ENCODE measurements around the gene GALNT16.

GALNT16 gene

GRCh38 chr14:69374235-69374634, 114.3 kb downstream of the GALNT16 start:
- H3K79me2 ChIP-seq (ENCODE audit: low read length), result no peaks in the 10 kb centered on the region
- H3K9me3 ChIP-seq (replicated peaks; ENCODE audit: insufficient read depth, low read length), result no peaks in the 10 kb centered on the region
- no peaks in the 10 kb centered on the region for H4K20me1 ChIP-seq (ENCODE audit: insufficient read depth, low read length)
- H3K27ac ChIP-seq (ENCODE audit: low read length), result no peak overlapping the region
- no peaks in the 10 kb centered on the region for H3K9me2 ChIP-seq (replicated peaks; ENCODE audit: insufficient read depth, low read length)
- H3F3A ChIP-seq (ENCODE audit: insufficient read depth, low read length), result no peaks in the 10 kb centered on the region
- no peaks in the 10 kb centered on the region for H3K36me3 ChIP-seq (replicated peaks; ENCODE audit: insufficient read depth, low read length)
- TF ChIP-seq EZH2 (optimal IDR thresholded peaks at IDR 0.05; ENCODE audit: low read depth, low read length) (no peak), CTCF (IDR thresholded peaks at IDR 0.05; ENCODE audit: low read length) (no peak)
- no peak for DNase-seq
- H3K4me2 ChIP-seq (ENCODE audit: low read depth, low read length), result no peak overlapping the region
- no peak overlapping the region for H2AFZ ChIP-seq (ENCODE audit: low read length)
- H3K4me1 ChIP-seq (ENCODE audit: low read length), result no peaks in the 10 kb centered on the region
- H3K4me3 ChIP-seq (ENCODE audit: low read length), result no peak overlapping the region
- H3K27me3 ChIP-seq (replicated peaks; ENCODE audit: insufficient read depth, low read length), result no peaks in the 10 kb centered on the region
- H3K9ac ChIP-seq (ENCODE audit: low read length), result no peak overlapping the region

GRCh38 chr14:69375182-69375581, 115.2 kb downstream of the GALNT16 start:
- H3K9me2 ChIP-seq (replicated peaks; ENCODE audit: insufficient read depth, low read length), result no peaks in the 10 kb centered on the region
- TF ChIP-seq EZH2 (optimal IDR thresholded peaks at IDR 0.05; ENCODE audit: low read depth, low read length) (no peak), CTCF (IDR thresholded peaks at IDR 0.05; ENCODE audit: low read length) (no peak), EZH2phosphoT487 (IDR thresholded peaks at IDR 0.05; ENCODE audit: low read length) (no peak)
- H3K4me3 ChIP-seq (ENCODE audit: low read length), result no peak overlapping the region
- no peaks in the 10 kb centered on the region for H3K27me3 ChIP-seq (replicated peaks; ENCODE audit: insufficient read depth, low read length)
- H3K27ac ChIP-seq (ENCODE audit: low read length), result no peak overlapping the region
- H3K36me3 ChIP-seq (replicated peaks; ENCODE audit: insufficient read depth, low read length), result no peaks in the 10 kb centered on the region
- no peak overlapping the region for H2AFZ ChIP-seq (ENCODE audit: low read length)
- no peaks in the 10 kb centered on the region for H3K9me3 ChIP-seq (replicated peaks; ENCODE audit: insufficient read depth, low read length)
- H3F3A ChIP-seq (ENCODE audit: insufficient read depth, low read length), result no peaks in the 10 kb centered on the region
- no peaks in the 10 kb centered on the region for H4K20me1 ChIP-seq (ENCODE audit: insufficient read depth, low read length)
- H3K79me2 ChIP-seq (ENCODE audit: low read length), result 0 out of 2 replicates have a peak, but pooled peaks cover 3% of the 10 kb centered on the region
- no peak overlapping the region for H3K4me2 ChIP-seq (ENCODE audit: low read depth, low read length)
- no peak overlapping the region for H3K9ac ChIP-seq (ENCODE audit: low read length)
- no peak for DNase-seq
- no peaks in the 10 kb centered on the region for H3K4me1 ChIP-seq (ENCODE audit: low read length)

GRCh38 chr14:69375722-69376121, 115.8 kb downstream of the GALNT16 start:
- H2AFZ ChIP-seq (ENCODE audit: low read length), result no peak overlapping the region
- no peaks in the 10 kb centered on the region for H3K4me1 ChIP-seq (ENCODE audit: low read length)
- H3F3A ChIP-seq (ENCODE audit: insufficient read depth, low read length), result no peaks in the 10 kb centered on the region
- H4K20me1 ChIP-seq (ENCODE audit: insufficient read depth, low read length), result no peaks in the 10 kb centered on the region
- H3K27ac ChIP-seq (ENCODE audit: low read length), result no peak overlapping the region
- TF ChIP-seq EZH2 (optimal IDR thresholded peaks at IDR 0.05; ENCODE audit: low read depth, low read length) (no peak), EZH2phosphoT487 (IDR thresholded peaks at IDR 0.05; ENCODE audit: low read length) (no peak), CTCF (IDR thresholded peaks at IDR 0.05; ENCODE audit: low read length) (no peak)
- 0 out of 2 replicates have a peak, but pooled peaks cover 3% of the 10 kb centered on the region for H3K79me2 ChIP-seq (ENCODE audit: low read length)
- no peaks in the 10 kb centered on the region for H3K9me3 ChIP-seq (replicated peaks; ENCODE audit: insufficient read depth, low read length)
- H3K4me3 ChIP-seq (ENCODE audit: low read length), result no peak overlapping the region
- H3K9ac ChIP-seq (ENCODE audit: low read length), result no peak overlapping the region
- H3K27me3 ChIP-seq (replicated peaks; ENCODE audit: insufficient read depth, low read length), result no peaks in the 10 kb centered on the region
- no peak overlapping the region for H3K4me2 ChIP-seq (ENCODE audit: low read depth, low read length)
- DNase-seq, result no peak
- no peaks in the 10 kb centered on the region for H3K36me3 ChIP-seq (replicated peaks; ENCODE audit: insufficient read depth, low read length)
- no peaks in the 10 kb centered on the region for H3K9me2 ChIP-seq (replicated peaks; ENCODE audit: insufficient read depth, low read length)

All from MM.1S (cell line).